ENCODE measurements around the gene FAM110D.

The FAM110D gene

GRCh38 chr1:26164036-26164860 lies 5.4 kb downstream of the FAM110D start:
- no peak for DNase-seq

- no peak for DNase-seq
Observed at GRCh38 chr1:26164861-26165842, 6.3 kb downstream of the FAM110D start.

- DNase-seq: no peak
Observed at GRCh38 chr1:26166719-26167281, 7.9 kb downstream of the FAM110D start.

GRCh38 chr1:26168410-26169197 lies 9.7 kb downstream of the FAM110D start, which contains the start of gene C1orf232:
Gene C1orf232 (minus strand): TSS chr1:26168963. CDS start chr1:26168499, 464 bp downstream.
- no peak for DNase-seq

- DNase-seq: no peak
Observed at GRCh38 chr1:26169198-26169554, 10.3 kb downstream of the FAM110D start.

GRCh38 chr1:26169669-26170471 lies 11.0 kb downstream of the FAM110D start, which contains the start of gene ZNF593:
Gene ZNF593 (plus strand): TSS chr1:26169908. CDS start chr1:26169984, 76 bp downstream.
- DNase-seq: no peak

- no peak for DNase-seq
Observed at GRCh38 chr1:26170472-26170821, 11.6 kb downstream of the FAM110D start.

- no peak for DNase-seq
Observed at GRCh38 chr1:26171084-26172072, 12.5 kb downstream of the FAM110D start, which contains the start of gene ZNF593OS. Gene ZNF593OS (minus strand): TSS chr1:26171832. CDS start chr1:26171661, 171 bp downstream.

- no peak for DNase-seq
Observed at GRCh38 chr1:26175346-26175745, 16.5 kb downstream of the FAM110D start.

GRCh38 chr1:26177182-26177684 lies 18.4 kb downstream of the FAM110D start, which contains the start of gene CNKSR1:
Gene CNKSR1 (plus strand): TSS chr1:26177491. CDS start chr1:26177548, 57 bp downstream.
- no peak for DNase-seq

GRCh38 chr1:26180010-26180506 lies 21.2 kb downstream of the FAM110D start:
- DNase-seq: no peak

GRCh38 chr1:26181586-26182382 lies 22.9 kb downstream of the FAM110D start:
- DNase-seq: no peak

- no peak for DNase-seq
Observed at GRCh38 chr1:26182383-26182696, 23.5 kb downstream of the FAM110D start.

- no peak for DNase-seq
Observed at GRCh38 chr1:26184086-26184485, 25.2 kb downstream of the FAM110D start.

GRCh38 chr1:26184883-26185282 lies 26.0 kb downstream of the FAM110D start:
- no peak for DNase-seq

- no peak for DNase-seq
Observed at GRCh38 chr1:26187882-26188281, 29.0 kb downstream of the FAM110D start.

- DNase-seq: no peak
Observed at GRCh38 chr1:26188477-26188876, 29.6 kb downstream of the FAM110D start.

GRCh38 chr1:26189331-26189730 lies 30.5 kb downstream of the FAM110D start:
- no peak for DNase-seq

GRCh38 chr1:26189751-26190275 lies 30.9 kb downstream of the FAM110D start:
- no peak for DNase-seq
